NT2/D1 (cell line): ENCODE results near the gene CLCN7.

Source experiments
- SUZ12 ChIP-seq: IDR thresholded peaks from 2 replicates; pipeline ENCODE4 v1.6.1; 2011; ENCODE audit not compliant: insufficient read length, insufficient read depth; ENCODE audit errors: extremely low read depth
- YY1 ChIP-seq: IDR thresholded peaks from 2 replicates; pipeline ENCODE4 v1.6.1; 2011; ENCODE audit not compliant: insufficient read length, insufficient read depth
- ZNF274 ChIP-seq: IDR thresholded peaks from 2 replicates; pipeline ENCODE4 v1.6.1; 2011; ENCODE audit warnings: mild to moderate bottlenecking, low read depth, low read length

GRCh38 chr16:1472974-1473373, 1.9 kb downstream of the CLCN7 start:
- TF ChIP-seq YY1 (no peak), ZNF274 (no peak), SUZ12 (no peak)
